GM12865 (cell line): Measurements from ENCODE around the gene PRIMPOL.

Experiments used
- DNase-seq: peaks from one replicate; pipeline ENCODE4 v3.0.0; 2010; ENCODE audit warnings: low read depth
- H3K4me3 ChIP-seq: 2 replicates; pipeline ENCODE4 v1.5.1; 2011; ENCODE audit warnings: mild to moderate bottlenecking, low read depth, low read length, control low read depth
- CTCF ChIP-seq: IDR thresholded peaks from 2 replicates; pipeline ENCODE4 v1.5.1; 2011; ENCODE audit warnings: low read length, control low read depth, low read depth, inconsistent platforms; ENCODE audit not compliant: insufficient read depth; ENCODE audit errors: missing control alignments

Gene PRIMPOL

GRCh38 chr4:184743650-184744049 is 94.1 kb downstream of the PRIMPOL start:
- DNase-seq: no peak
- no peak for TF ChIP-seq CTCF
- H3K4me3 ChIP-seq: no peak overlapping the region

- TF ChIP-seq CTCF: no peak
- no peak overlapping the region for H3K4me3 ChIP-seq
- DNase-seq: no peak
These were observed 94.7 kb downstream of the PRIMPOL start for GRCh38 chr4:184744236-184744635.
